HG02642 (cell line): ENCODE results near the gene RNF40.
A peak's percentile ranks its signal among the peaks of the same experiment; 100 is the strongest.

ENCODE experiments used
- ATAC-seq: cut with Tn5 transposase; IDR thresholded peaks from one replicate; pipeline ENCODE4 v1.9.1; 2021; ENCODE audit warnings: mild to moderate bottlenecking; ENCODE audit not compliant: unreplicated experiment, poor library complexity

Gene RNF40

DNA sequence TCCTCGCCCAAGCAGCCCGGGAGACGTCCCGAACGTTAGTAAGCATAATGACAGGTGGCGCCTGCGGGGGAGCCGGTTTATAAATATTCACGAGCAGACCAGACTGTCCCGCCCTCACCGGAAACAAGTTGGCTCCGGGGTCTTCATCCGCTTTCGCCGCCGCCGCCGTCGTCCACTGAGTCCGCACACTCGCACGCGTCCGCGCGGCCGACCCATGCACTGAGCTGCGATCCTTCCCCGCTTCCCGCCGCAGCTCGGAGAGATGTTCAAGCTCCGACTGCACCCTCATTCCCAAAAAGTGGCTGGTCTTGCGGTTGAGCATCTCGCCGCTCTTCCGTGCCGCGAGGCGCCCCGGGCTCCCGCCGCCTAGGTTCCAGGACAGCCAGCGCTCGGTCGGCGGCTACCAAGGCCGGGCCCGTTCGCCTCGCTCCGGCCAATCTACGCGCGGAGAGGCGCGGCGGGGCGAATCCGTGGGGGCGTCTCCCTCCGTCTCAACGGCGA is 645 bp upstream of the RNF40 start:
- peak; percentile 39 for ATAC-seq

DNA sequence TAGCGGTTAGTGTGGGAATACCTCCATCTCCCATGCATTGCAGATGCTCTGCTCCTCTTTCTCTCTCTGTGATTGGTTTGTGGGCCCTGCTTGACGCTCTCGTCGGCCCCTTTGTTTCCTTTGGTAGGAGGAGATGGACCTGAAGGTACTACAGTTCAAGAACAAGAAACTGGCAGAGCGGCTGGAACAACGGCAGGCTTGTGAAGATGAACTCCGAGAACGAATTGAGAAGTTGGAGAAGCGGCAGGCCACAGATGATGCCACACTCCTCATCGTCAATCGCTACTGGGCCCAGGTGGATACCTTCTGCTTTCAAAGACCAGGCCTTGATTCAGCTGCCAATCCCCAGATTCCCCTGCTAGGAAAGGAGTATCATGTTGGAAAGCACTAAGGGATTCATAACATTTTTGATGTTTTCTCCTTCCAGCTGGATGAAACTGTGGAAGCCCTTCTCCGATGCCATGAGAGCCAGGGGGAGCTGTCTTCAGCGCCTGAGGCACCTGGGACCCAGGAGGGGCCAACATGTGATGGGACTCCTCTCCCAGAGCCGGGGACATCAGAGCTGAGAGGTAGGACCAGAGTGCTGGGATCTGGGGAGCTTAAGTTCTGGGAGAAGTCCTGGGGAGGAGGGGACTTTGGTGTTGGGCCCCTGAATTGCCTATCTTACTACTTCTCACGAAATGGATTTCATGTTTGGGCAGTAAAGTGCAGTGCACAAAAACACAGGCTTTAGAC is 1.0 kb downstream of the RNF40 start:
- ATAC-seq, result no peak

DNA sequence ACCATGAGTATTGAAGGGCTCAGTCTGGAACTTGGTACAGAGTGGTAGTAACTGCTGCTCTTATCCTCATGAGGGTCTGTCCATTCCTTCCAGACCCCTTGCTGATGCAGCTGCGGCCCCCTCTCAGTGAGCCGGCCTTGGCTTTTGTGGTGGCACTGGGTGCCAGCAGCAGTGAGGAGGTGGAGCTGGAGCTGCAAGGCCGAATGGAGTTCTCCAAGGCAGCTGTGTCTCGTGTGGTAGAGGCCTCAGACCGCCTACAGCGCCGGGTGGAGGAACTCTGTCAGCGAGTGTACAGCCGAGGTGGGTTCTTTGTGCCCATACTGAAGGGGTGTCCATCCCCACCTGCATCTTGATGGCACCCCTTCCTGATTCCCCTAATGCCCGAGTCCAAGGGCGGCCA is 2.0 kb downstream of the RNF40 start:
- ATAC-seq, result no peak

DNA sequence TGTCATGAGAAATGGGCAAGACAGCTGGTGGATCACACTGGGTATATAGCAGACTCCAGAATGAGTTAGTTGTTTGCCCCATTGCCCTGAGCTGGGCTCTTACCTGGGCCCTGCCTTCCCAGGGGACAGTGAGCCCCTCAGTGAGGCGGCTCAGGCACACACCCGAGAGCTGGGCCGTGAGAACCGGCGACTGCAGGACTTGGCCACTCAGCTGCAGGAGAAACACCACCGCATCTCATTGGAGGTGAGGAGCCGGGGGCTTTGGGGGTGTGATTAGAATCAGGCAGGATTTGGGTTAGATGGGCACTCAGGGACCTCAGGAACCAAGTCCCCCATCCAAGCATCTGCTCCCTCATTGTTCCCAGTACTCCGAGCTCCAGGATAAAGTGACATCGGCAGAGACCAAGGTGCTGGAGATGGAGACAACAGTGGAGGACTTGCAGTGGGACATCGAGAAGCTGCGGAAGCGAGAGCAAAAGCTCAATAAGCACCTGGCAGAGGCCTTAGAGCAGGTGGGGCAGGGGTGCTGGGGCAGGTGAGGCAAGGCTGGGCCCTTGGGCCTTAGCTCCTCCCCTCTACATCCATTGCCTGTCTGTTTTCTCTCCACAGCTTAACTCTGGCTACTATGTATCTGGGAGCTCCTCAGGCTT is 2.8 kb downstream of the RNF40 start:
- ATAC-seq, result no peak

DNA sequence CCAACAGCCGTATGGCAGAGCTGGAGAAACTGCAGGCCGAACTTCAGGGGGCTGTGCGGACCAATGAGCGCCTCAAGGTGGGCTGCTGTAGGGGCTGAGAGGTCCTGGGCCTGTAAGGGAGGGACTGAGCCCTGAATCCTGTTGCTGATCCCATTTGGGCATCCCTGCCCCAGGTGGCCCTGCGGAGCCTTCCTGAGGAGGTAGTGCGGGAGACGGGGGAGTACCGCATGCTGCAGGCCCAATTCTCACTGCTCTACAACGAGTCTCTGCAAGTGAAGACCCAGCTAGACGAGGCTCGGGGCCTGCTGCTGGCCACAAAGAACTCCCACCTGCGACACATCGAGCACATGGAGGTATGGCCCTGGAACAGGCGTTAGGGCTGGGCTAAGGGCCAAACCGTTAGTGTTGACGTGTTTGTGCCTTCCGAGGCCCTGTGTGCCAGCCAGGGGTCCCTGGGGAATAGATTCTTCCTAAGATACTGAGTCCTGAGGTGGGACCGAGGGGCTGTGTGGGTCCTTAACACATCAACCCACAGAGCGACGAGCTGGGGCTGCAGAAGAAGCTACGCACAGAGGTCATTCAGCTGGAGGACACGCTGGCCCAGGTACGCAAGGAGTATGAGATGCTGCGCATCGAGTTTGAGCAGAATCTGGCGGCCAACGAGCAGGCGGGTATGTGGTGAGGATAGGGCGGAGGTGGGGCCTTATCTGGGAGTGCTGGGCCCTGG is 4.2 kb downstream of the RNF40 start:
- ATAC-seq, result no peak

DNA sequence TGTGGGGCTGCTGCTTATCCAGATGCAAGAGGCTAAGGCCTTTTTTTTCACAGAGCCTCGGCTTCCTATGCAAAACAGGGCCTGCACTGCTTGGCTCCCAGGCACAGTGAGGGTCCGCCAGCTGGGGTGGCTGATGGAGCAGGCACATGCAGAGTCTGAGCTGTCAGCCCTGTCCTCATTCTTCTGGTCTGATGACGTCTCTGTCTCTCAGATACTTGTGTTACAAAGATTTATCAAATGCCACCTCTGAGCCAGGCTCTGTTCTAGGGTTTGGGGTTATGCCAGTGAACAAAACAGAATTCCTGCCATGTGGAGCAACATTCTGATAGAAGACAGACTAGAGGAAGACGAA is 4.8 kb downstream of the RNF40 start:
- no peak for ATAC-seq

DNA sequence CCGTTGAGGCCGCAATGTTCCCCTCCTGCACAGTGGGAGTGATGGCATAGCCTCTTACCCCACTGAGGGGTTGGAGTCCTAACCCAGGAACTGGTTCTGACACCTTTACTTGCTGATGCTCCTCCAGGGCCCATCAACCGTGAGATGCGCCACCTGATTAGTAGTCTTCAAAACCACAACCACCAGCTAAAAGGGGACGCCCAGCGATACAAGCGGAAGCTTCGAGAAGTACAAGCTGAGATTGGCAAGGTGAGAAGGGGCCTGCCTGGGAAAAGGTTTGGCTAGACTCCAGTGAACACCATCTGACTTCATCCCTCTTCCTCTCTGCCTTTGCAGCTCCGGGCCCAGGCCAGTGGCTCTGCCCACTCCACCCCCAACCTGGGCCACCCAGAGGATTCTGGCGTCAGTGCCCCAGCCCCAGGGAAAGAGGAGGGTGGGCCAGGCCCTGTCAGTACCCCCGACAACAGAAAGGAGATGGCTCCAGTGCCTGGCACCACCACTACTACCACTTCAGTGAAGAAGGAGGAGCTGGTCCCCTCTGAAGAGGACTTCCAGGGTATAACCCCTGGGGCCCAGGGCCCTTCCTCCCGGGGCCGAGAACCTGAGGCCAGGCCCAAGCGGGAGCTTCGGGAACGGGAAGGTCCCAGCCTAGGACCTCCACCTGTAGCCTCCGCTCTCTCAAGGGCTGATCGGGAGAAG is 5.8 kb downstream of the RNF40 start:
- no peak for ATAC-seq

DNA sequence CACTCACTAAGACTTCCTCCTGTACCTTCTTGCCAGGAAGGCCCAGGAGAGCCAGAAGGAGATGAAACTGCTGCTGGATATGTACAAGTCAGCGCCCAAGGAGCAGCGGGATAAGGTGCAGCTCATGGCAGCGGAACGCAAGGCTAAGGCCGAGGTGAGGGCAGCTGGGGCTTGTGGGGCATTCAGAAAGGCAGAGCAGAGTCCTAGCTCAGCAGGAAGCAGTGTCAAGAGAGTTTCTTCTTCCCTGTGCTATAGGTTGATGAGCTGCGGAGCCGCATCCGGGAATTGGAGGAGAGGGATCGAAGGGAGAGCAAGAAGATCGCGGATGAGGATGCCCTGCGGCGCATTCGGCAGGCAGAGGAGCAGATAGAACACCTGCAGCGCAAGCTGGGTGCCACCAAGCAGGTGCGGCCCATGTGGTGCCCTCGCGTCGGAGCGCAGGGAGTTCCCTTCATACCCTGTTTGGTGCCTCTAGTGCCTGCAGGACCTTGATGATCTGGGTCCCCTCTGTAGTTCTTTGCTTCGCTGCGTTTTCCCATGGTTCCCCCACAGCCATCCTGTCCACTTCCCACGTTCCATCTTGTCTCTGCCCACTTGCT is 6.6 kb downstream of the RNF40 start:
- no peak for ATAC-seq

DNA sequence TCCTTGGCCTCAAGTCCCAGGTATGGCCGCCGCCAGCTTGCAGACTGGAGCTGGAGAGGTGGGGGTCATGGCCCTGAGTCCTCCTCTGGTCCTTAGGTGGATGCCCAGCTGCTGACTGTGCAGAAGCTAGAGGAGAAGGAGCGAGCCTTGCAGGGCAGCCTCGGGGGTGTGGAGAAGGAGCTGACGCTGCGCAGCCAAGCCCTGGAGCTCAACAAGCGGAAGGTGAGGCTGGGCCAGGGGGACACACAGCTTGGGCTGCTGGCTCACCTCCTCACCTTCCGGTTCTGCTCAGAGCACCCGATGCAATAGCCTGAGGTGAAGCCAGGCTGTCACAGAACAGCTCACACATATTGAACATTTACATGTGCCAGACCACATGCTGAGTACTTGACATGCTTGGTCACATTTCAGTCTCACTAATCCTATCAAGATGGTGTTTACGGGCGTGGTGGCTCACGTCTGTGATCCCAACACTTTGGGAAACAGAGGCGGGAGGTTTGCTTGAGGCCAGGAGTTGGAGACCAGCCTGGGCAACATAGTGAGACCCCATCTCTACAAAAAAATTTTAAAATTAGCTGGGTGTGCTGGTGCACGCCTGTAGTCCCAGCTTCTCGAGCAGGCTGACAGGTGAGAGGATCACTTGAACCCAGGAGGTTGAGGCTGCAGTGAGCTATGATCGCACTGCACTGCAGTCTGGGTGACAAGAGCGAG is 7.4 kb downstream of the RNF40 start:
- no peak for ATAC-seq

DNA sequence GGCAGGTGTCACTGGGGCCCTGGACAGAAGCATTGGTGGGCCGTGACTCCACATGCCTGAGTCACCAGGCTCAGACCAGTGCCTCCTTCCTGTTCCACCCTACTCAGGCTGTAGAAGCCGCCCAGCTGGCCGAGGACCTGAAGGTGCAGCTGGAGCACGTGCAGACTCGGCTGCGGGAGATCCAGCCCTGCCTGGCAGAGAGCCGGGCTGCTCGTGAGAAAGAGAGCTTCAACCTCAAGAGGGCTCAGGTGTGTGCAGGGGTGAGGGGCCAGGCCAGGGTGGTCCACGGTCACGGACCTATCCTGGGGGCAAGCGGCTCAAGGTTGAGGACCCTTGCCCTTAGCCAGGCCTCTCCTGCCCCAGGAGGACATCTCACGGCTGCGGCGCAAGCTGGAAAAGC is 9.6 kb downstream of the RNF40 start:
- no peak for ATAC-seq

DNA sequence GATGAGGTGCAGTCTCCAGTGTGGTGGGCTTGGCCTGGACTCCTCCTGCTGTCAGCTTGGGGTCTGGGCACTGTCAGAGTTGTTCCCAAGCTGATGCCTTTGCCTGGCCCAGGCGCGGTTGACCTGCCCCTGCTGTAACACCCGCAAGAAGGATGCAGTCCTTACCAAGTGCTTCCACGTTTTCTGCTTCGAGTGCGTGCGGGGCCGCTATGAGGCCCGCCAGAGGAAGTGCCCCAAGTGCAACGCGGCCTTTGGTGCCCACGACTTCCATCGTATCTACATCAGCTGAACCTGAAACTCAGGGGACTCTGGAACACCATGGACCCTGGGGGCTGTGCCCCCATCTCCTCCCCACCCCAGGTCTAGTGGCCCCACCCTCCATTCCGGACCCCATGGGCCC is 11.7 kb downstream of the RNF40 start:
- no peak for ATAC-seq

DNA sequence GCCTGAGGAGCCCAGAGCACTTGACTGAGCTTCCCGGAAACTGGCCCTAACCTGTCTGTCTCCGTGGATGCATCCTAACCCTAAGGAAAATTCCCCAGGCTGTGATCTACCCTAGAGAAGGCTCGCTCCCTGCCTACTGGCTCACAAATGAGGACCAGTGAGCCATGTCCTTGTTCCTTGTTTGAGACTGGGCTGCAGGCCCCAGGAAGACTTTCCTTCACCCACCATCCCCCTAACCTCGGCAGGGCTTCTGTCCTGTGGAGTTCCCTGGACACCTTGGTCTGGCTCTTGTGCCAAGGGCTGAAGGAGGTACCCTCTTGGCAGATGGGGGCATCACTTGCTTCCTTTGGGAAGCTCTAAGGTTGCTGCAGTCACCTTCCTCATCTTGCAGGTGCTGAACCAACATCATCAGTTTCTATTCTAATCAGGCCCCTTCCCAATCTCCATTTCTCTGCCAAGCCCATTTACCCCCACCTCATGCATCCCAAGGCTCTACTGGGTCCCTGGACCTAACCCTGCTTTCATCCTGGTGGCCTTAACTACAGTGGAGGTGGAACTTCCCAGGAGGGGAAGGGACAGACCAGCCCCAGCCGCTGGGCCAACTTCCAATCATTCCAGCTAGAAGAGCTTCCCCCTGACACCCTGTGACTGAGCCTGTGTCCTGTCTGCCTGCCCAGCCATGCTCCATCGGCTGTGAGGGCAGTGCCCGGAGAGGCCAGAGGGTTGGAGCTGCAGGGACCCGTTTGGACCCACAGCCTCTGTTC is 12.4 kb downstream of the RNF40 start:
- peak; percentile 5 for ATAC-seq

DNA sequence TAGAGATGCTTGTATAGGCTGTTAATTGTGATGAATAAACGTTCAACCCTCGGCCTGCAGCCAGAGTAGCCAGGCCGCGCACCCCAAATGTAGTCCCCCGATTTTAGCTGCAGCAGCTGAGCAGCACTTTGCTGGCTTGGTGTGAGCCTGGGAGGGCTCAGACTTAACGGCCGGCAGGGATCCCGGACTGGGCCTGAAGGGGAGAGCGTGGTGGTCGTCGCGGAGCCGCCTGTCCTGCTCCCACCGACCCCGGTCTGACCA is 12.9 kb downstream of the RNF40 start:
- ATAC-seq, result no peak

DNA sequence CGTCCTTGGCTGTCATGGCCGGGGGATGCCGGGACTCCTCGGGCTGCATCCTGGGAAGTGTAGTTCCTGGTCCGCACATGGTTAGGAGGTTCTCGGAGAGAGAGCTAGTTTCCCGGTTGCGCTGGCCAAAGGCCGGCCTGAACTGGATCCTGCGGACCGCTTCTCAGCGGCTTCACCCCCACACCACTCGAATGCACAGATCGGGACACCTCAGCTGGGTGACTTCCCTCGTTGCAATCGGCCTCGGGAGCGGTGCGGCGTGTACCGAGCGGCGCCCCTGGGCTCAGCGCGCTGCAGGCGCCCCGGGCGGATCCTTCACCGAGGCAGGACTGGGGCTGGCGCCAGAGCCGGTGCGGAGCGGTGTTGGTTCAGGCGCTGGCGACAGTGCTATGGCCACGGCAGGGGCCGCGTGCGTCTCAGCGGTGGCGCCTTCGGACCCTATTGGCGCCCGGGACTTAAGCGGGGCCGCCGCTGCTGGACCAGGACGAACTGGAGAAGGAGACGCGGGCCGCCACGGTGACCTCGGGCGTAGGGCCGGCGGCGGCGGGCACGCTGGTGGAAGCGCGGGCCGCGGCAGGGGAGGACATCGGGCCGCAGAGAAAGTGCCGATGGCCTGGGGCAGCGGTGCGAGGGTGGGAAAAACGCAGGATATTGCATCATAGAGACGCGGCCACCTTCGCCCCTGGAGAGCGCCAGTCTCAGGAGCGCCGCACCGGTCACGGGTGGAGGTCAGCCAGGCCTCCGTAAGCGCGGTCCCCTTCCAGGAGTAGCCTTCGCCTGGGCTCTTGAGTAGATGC is 13.5 kb downstream of the RNF40 start:
- ATAC-seq, result peak; percentile 65

DNA sequence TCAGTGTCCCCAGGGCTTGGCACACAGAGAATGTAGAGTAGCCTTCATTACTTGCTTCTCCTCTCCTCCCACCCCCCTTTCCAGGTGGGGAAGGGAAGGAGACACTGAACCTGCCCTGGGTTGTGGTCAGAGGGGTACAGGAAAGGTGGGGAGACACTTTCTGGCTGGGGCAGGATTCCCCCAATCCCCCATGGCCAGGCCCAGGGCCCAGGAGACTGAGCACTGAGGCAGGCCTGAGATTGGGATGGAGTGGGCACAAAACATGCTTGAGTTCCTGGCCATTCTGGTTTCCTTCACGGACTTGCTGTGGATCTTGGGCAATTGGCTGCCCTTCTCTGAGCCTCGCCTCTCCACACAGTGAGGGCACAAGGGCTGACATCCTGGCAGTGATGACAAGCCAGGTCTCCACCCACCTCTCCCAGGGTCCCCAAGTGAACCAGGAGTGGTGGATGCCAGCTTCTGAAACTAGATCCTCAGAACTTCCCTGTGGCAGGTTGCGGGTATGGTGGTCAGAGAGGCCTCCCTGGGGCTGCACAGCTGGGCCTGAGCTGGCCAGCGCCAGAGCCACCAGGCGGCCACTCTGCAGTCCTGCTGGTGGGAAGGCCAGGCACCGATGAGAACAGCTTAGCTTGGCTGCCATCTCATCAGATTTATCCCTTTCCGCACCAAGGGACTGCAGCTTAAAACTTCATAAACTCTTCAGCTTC is 15.6 kb downstream of the RNF40 start:
- ATAC-seq, result no peak

DNA sequence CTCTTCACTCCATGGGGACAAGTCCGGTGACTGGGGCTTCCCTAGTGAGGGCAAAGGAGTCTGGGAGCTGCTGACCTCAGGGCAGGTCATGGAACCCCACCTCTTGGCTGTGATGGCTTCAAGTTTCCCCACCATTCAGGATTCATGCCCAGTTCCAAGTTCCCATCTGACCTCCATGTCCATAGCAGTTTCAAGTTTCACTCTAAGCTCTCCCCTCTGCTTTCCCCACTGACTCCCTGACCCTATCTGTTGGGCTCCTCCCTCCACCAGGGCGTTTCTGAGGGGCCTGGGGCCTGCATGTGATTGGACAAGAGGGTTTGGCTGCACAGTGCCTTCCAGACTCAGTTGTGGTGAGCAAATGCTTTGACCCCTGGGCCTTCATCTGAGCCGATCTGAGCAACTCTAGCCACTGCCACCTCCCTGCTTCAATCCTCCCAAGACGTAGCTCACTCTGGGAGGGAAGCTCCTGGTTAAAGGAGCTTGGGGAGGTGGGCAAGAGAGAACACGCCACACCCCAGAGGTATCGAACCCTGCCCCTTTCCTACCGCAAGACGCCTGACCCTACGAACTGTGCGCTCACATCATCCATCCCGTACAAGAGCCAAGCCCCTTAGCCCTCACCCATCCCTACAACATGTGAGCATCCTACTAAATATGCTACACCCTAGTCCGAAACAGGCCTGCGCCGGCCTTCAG is 16.6 kb downstream of the RNF40 start:
- ATAC-seq, result no peak

DNA sequence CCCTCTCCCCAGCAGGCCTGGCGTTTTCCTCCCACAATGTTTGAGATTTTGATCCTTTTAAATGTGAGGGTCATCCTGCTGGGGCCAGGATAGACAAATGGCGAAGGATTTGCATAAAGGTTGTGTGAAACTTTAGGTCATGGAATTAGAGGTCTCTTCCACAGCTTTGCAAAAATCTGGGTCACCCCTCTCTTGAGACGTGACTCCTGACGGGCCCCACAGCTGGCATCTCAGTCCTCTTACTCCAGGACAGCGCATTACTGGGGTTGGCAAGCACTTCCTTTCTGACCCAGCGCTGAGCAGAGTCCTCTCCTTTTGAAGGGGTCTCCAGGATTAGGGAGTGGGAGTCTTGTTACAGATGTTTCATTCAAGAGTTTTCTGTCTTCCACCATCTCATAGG is 17.5 kb downstream of the RNF40 start:
- ATAC-seq, result no peak
